ENCODE results near the gene RPL5.

- TF ChIP-seq CTCF (IDR thresholded peaks at IDR 0.05) (no peak), POLR2A (IDR thresholded peaks at IDR 0.05) (no peak)
Measured at GRCh38 chr1:92843429-92844352, 11.9 kb downstream of the RPL5 start.

Measured in right lobe of liver (tissue), 4 donors.